PFSK-1 (cell line): ENCODE measurements around the gene TCP11L2.

Experiments
- POLR2AphosphoS5 ChIP-seq: IDR thresholded peaks from 2 replicates; pipeline ENCODE4 v1.6.1; 2012; ENCODE audit warnings: low read depth, mild to moderate bottlenecking, control low read depth, low read length, moderate library complexity
- TAF1 ChIP-seq: IDR thresholded peaks from 2 replicates; pipeline ENCODE4 v1.6.1; 2012; ENCODE audit warnings: low read length, control low read depth, borderline replicate concordance; ENCODE audit not compliant: insufficient read depth

DNA sequence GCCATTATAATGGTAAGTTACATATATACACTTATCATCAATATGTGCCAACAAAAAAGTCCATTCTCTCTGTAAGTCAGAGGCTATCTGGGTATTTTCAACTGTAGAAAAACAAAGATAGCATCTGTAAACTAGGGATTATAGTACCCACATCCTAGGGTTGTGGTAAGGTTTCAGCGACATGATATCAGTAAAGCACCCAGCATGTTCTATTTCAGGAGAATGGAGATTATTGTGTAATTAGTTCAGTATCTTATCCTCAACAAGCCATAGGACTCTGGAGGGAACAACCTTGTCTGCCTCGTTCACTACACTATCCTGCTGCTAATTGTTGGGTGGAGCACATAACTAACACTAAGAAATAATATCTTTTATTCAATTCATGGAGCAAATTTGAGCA, 35.0 kb upstream of the TCP11L2 start:
- TF ChIP-seq TAF1, result no peak
- TF ChIP-seq POLR2AphosphoS5, result no peak
